Measurements from ENCODE around the gene CA9.

Gene CA9

GRCh38 chr9:35667939-35668338 is 5.8 kb upstream of the CA9 start:
- no peak overlapping the region for H3K14ac ChIP-seq (ENCODE audit: low read length)
- H3K27me3 ChIP-seq (ENCODE audit: insufficient read depth, low read length), result no peaks in the 10 kb centered on the region
- H2AK5ac ChIP-seq (ENCODE audit: low read length), result no peak overlapping the region
- H3K18ac ChIP-seq (ENCODE audit: low read length), result no peak overlapping the region
- no peak overlapping the region for H4K8ac ChIP-seq (ENCODE audit: low read depth, low read length)
- H3K9me3 ChIP-seq (ENCODE audit: insufficient read depth, low read depth, low read length), result peaks cover 2% of the 10 kb centered on the region
- H3K79me2 ChIP-seq (ENCODE audit: control insufficient read depth, insufficient read depth, low read length, poor library complexity), result peaks cover 5% of the 10 kb centered on the region
- no peak overlapping the region for H4K12ac ChIP-seq (ENCODE audit: low read depth, low read length)
- no peak overlapping the region for H3K9ac ChIP-seq (ENCODE audit: low read length)
- no peak overlapping the region for H4K91ac ChIP-seq (ENCODE audit: low read depth, low read length)
- no peak overlapping the region for H3K23ac ChIP-seq (ENCODE audit: low read length)
- peaks cover 6% of the 10 kb centered on the region for H3K79me1 ChIP-seq (ENCODE audit: low read length)
- H3K4ac ChIP-seq (ENCODE audit: low read depth, low read length), result no peak overlapping the region
- H3K36me3 ChIP-seq (ENCODE audit: control insufficient read depth in 1 of 2, insufficient read depth in 2 of 2, low read length in 2 of 2), result no peaks in the 10 kb centered on the region
- no peak overlapping the region for H3K4me2 ChIP-seq (ENCODE audit: low read length)
- DNase-seq, result no peak
- no peak overlapping the region for H2BK5ac ChIP-seq (ENCODE audit: low read depth, low read length, poor library complexity)
- H2BK120ac ChIP-seq (ENCODE audit: insufficient read depth, low read length, poor library complexity), result no peak overlapping the region
- H3K4me1 ChIP-seq (ENCODE audit: control insufficient read depth in 1 of 2, insufficient read depth in 2 of 2, low read length in 2 of 2), result peaks cover 17% of the 10 kb centered on the region in 2 experiments
- H2BK12ac ChIP-seq (ENCODE audit: low read length), result no peak overlapping the region
- WGBS (ENCODE audit: extremely low coverage, insufficient coverage, insufficient read length), result no CpG with 5 or more reads among the region's 3 CpGs
- H2AFZ ChIP-seq (ENCODE audit: insufficient read depth, low read length, poor library complexity), result no peak overlapping the region
- no peak overlapping the region for H3K27ac ChIP-seq (ENCODE audit: low read depth, low read length)
- H3K4me3 ChIP-seq (ENCODE audit: low read depth, low read length), result no peak overlapping the region

- no peak overlapping the region for H2BK120ac ChIP-seq (ENCODE audit: insufficient read depth, low read length, poor library complexity)
- no peak overlapping the region for H2AK5ac ChIP-seq (ENCODE audit: low read length)
- no peak overlapping the region for H2AFZ ChIP-seq (ENCODE audit: insufficient read depth, low read length, poor library complexity)
- no peak overlapping the region for H2BK5ac ChIP-seq (ENCODE audit: low read depth, low read length, poor library complexity)
- H3K27ac ChIP-seq (ENCODE audit: low read depth, low read length), result no peak overlapping the region
- H3K14ac ChIP-seq (ENCODE audit: low read length), result no peak overlapping the region
- H2BK12ac ChIP-seq (ENCODE audit: low read length), result no peak overlapping the region
- H3K9ac ChIP-seq (ENCODE audit: low read length), result no peak overlapping the region
- no peak overlapping the region for H4K8ac ChIP-seq (ENCODE audit: low read depth, low read length)
- H3K4ac ChIP-seq (ENCODE audit: low read depth, low read length), result no peak overlapping the region
- peaks cover 4% of the 10 kb centered on the region for H3K79me1 ChIP-seq (ENCODE audit: low read length)
- H3K4me1 ChIP-seq (ENCODE audit: control insufficient read depth in 1 of 2, insufficient read depth in 2 of 2, low read length in 2 of 2), result peaks cover 3 to 10% of the 10 kb centered on the region in 2 experiments
- H3K4me2 ChIP-seq (ENCODE audit: low read length), result no peak overlapping the region
- H3K9me3 ChIP-seq (ENCODE audit: insufficient read depth, low read depth, low read length), result peaks cover 2% of the 10 kb centered on the region
- H3K79me2 ChIP-seq (ENCODE audit: control insufficient read depth, insufficient read depth, low read length, poor library complexity), result peaks cover 4% of the 10 kb centered on the region
- H3K18ac ChIP-seq (ENCODE audit: low read length), result no peak overlapping the region
- H3K4me3 ChIP-seq (ENCODE audit: low read depth, low read length), result no peak overlapping the region
- peaks cover 3% of the 10 kb centered on the region for H3K27me3 ChIP-seq (ENCODE audit: insufficient read depth, low read length)
- no peak overlapping the region for H4K91ac ChIP-seq (ENCODE audit: low read depth, low read length)
- DNase-seq, result no peak
- H4K12ac ChIP-seq (ENCODE audit: low read depth, low read length), result no peak overlapping the region
- no peak overlapping the region for H3K23ac ChIP-seq (ENCODE audit: low read length)
- no CpG with 5 or more reads among the region's 6 CpGs for WGBS (ENCODE audit: extremely low coverage, insufficient coverage, insufficient read length)
- no peaks in the 10 kb centered on the region for H3K36me3 ChIP-seq (ENCODE audit: control insufficient read depth in 1 of 2, insufficient read depth in 2 of 2, low read length in 2 of 2)
These were observed 4.2 kb upstream of the CA9 start for GRCh38 chr9:35669331-35670145.

- no peak overlapping the region for H3K23ac ChIP-seq (ENCODE audit: low read length)
- no peak overlapping the region for H2BK12ac ChIP-seq (ENCODE audit: low read length)
- no peak overlapping the region for H2BK120ac ChIP-seq (ENCODE audit: insufficient read depth, low read length, poor library complexity)
- no peaks in the 10 kb centered on the region for H3K9me3 ChIP-seq (ENCODE audit: insufficient read depth, low read depth, low read length)
- H3K9ac ChIP-seq (ENCODE audit: low read length), result no peak overlapping the region
- H3K4me3 ChIP-seq (ENCODE audit: low read depth, low read length), result no peak overlapping the region
- peaks cover 3% of the 10 kb centered on the region for H3K27me3 ChIP-seq (ENCODE audit: insufficient read depth, low read length)
- WGBS (ENCODE audit: extremely low coverage, insufficient coverage, insufficient read length), result no CpG with 5 or more reads among the region's 3 CpGs
- H3K4me2 ChIP-seq (ENCODE audit: low read length), result no peak overlapping the region
- no peak overlapping the region for H4K8ac ChIP-seq (ENCODE audit: low read depth, low read length)
- no peaks in the 10 kb centered on the region for H3K79me2 ChIP-seq (ENCODE audit: control insufficient read depth, insufficient read depth, low read length, poor library complexity)
- H3K18ac ChIP-seq (ENCODE audit: low read length), result no peak overlapping the region
- no peak overlapping the region for H2AK5ac ChIP-seq (ENCODE audit: low read length)
- H3K4ac ChIP-seq (ENCODE audit: low read depth, low read length), result no peak overlapping the region
- H2BK5ac ChIP-seq (ENCODE audit: low read depth, low read length, poor library complexity), result no peak overlapping the region
- H4K91ac ChIP-seq (ENCODE audit: low read depth, low read length), result no peak overlapping the region
- no peak overlapping the region for H3K27ac ChIP-seq (ENCODE audit: low read depth, low read length)
- peaks cover 3% of the 10 kb centered on the region for H3K79me1 ChIP-seq (ENCODE audit: low read length)
- peaks cover 5 to 15% of the 10 kb centered on the region in 2 experiments for H3K4me1 ChIP-seq (ENCODE audit: control insufficient read depth in 1 of 2, insufficient read depth in 2 of 2, low read length in 2 of 2)
- no peak overlapping the region for H4K12ac ChIP-seq (ENCODE audit: low read depth, low read length)
- H2AFZ ChIP-seq (ENCODE audit: insufficient read depth, low read length, poor library complexity), result no peak overlapping the region
- no peak overlapping the region for H3K14ac ChIP-seq (ENCODE audit: low read length)
- DNase-seq, result no peak
- H3K36me3 ChIP-seq (ENCODE audit: control insufficient read depth in 1 of 2, insufficient read depth in 2 of 2, low read length in 2 of 2), result no peaks in the 10 kb centered on the region
These were observed 265 bp downstream of the CA9 start for GRCh38 chr9:35674025-35674361.

GRCh38 chr9:35675204-35675603 is 1.5 kb downstream of the CA9 start:
- no peak overlapping the region for H3K23ac ChIP-seq (ENCODE audit: low read length)
- no peaks in the 10 kb centered on the region for H3K79me2 ChIP-seq (ENCODE audit: control insufficient read depth, insufficient read depth, low read length, poor library complexity)
- H3K36me3 ChIP-seq (ENCODE audit: control insufficient read depth in 1 of 2, insufficient read depth in 2 of 2, low read length in 2 of 2), result no peaks in the 10 kb centered on the region
- no peak overlapping the region for H2BK12ac ChIP-seq (ENCODE audit: low read length)
- peak overlapping the region; percentile 62 for H3K4me3 ChIP-seq (ENCODE audit: low read depth, low read length)
- no peak overlapping the region for H2BK5ac ChIP-seq (ENCODE audit: low read depth, low read length, poor library complexity)
- peak overlapping the region; percentile 15 for H4K91ac ChIP-seq (ENCODE audit: low read depth, low read length)
- H2AFZ ChIP-seq (ENCODE audit: insufficient read depth, low read length, poor library complexity), result peak overlapping the region; percentile 84
- no CpG with 5 or more reads among the region's 13 CpGs for WGBS (ENCODE audit: extremely low coverage, insufficient coverage, insufficient read length)
- peak overlapping the region; percentile 97 for H3K4me2 ChIP-seq (ENCODE audit: low read length)
- H2AK5ac ChIP-seq (ENCODE audit: low read length), result no peak overlapping the region
- H3K4ac ChIP-seq (ENCODE audit: low read depth, low read length), result no peak overlapping the region
- H3K27me3 ChIP-seq (ENCODE audit: insufficient read depth, low read length), result peaks cover 3% of the 10 kb centered on the region
- H2BK120ac ChIP-seq (ENCODE audit: insufficient read depth, low read length, poor library complexity), result no peak overlapping the region
- H4K8ac ChIP-seq (ENCODE audit: low read depth, low read length), result peak overlapping the region; percentile 67
- H3K14ac ChIP-seq (ENCODE audit: low read length), result no peak overlapping the region
- no peak for DNase-seq
- peaks cover 3% of the 10 kb centered on the region for H3K79me1 ChIP-seq (ENCODE audit: low read length)
- peak overlapping the region; percentile 3 for H3K9ac ChIP-seq (ENCODE audit: low read length)
- H3K4me1 ChIP-seq (ENCODE audit: control insufficient read depth in 1 of 2, insufficient read depth in 2 of 2, low read length in 2 of 2), result peaks cover 5 to 11% of the 10 kb centered on the region in 2 experiments
- no peaks in the 10 kb centered on the region for H3K9me3 ChIP-seq (ENCODE audit: insufficient read depth, low read depth, low read length)
- H3K27ac ChIP-seq (ENCODE audit: low read depth, low read length), result no peak overlapping the region
- no peak overlapping the region for H3K18ac ChIP-seq (ENCODE audit: low read length)
- no peak overlapping the region for H4K12ac ChIP-seq (ENCODE audit: low read depth, low read length)
